Measurements from ENCODE around the gene PIAS2.
"Not testable (repeated sequence)": the region's sequence is repeated elsewhere in the genome, so short reads cannot be mapped to it uniquely, and the experiment has no call there.

The PIAS2 gene

GRCh38 chr18:46917108-46917802 is at the start of gene PIAS2, which contains the start of gene KATNAL2:
TSS of gene PIAS2 (minus strand) at chr18:46917507. CDS start at chr18:46917345, 162 bp downstream.
TSS of gene KATNAL2 (plus strand) at chr18:46917602. CDS start at chr18:46946873, 29,271 bp downstream.
- peak; percentile 41 to 54 for DNase-seq (ENCODE audit: low read depth in 2 of 2)

GRCh38 chr18:46966266-46966665 is 49.0 kb upstream of the PIAS2 start:
- DNase-seq (ENCODE audit: low read depth in 2 of 2) = not testable (repeated sequence)

GRCh38 chr18:46964579-46965293 is 47.4 kb upstream of the PIAS2 start:
- not testable (repeated sequence) for DNase-seq (ENCODE audit: low read depth in 2 of 2)

- not testable (repeated sequence) for DNase-seq (ENCODE audit: low read depth in 2 of 2)
Observed at GRCh38 chr18:46963656-46964578, 46.6 kb upstream of the PIAS2 start.

- no peak for DNase-seq (ENCODE audit: low read depth in 2 of 2)
Observed at GRCh38 chr18:46958209-46958608, 40.9 kb upstream of the PIAS2 start.

GRCh38 chr18:46953195-46953594 is 35.9 kb upstream of the PIAS2 start:
- no peak for DNase-seq (ENCODE audit: low read depth in 2 of 2)

- DNase-seq (ENCODE audit: low read depth in 2 of 2) = no peak
Observed at GRCh38 chr18:46950064-46950656, 32.9 kb upstream of the PIAS2 start.

GRCh38 chr18:46946656-46947282 is 29.5 kb upstream of the PIAS2 start:
- peak in 1 of 2 donors; percentile 5 for DNase-seq (ENCODE audit: low read depth in 2 of 2)

- no peak for DNase-seq (ENCODE audit: low read depth in 2 of 2)
Observed at GRCh38 chr18:46942646-46943045, 25.3 kb upstream of the PIAS2 start.

GRCh38 chr18:46939998-46940571 is 22.8 kb upstream of the PIAS2 start:
- DNase-seq (ENCODE audit: low read depth in 2 of 2) = no peak

GRCh38 chr18:46939337-46939963 is 22.1 kb upstream of the PIAS2 start:
- no peak for DNase-seq (ENCODE audit: low read depth in 2 of 2)

- DNase-seq (ENCODE audit: low read depth in 2 of 2) = no peak
Observed at GRCh38 chr18:46920653-46921052, 3.3 kb upstream of the PIAS2 start.

GRCh38 chr18:46920067-46920466 is 2.8 kb upstream of the PIAS2 start:
- DNase-seq (ENCODE audit: low read depth in 2 of 2) = no peak

GRCh38 chr18:46917803-46918600 is 695 bp upstream of the PIAS2 start:
- DNase-seq (ENCODE audit: low read depth in 2 of 2) = no peak

GRCh38 chr18:46916551-46917107 is 678 bp downstream of the PIAS2 start:
- peak in 1 of 2 donors; percentile 16 for DNase-seq (ENCODE audit: low read depth in 2 of 2)

GRCh38 chr18:46915800-46916550 is 1.3 kb downstream of the PIAS2 start:
- no peak for DNase-seq (ENCODE audit: low read depth in 2 of 2)

- DNase-seq (ENCODE audit: low read depth in 2 of 2) = no peak
Observed at GRCh38 chr18:46910856-46911255, 6.5 kb downstream of the PIAS2 start.

- no peak for DNase-seq (ENCODE audit: low read depth in 2 of 2)
Observed at GRCh38 chr18:46909497-46909896, 7.8 kb downstream of the PIAS2 start.

Measured in stimulated activated CD4-positive, alpha-beta T cell treated with anti-CD3 and anti-CD28 coated beads, Interleukin-1b, Interleukin-23, amount 100 ng/mL, for 1 hour (primary cell).